SK-N-SH (cell line): Measurements from ENCODE around the gene AKR1D1. TPM values are rescaled to one million over a fixed set of nuclear protein-coding genes. Genes with fewer than 3 reads are reported as not detected.

Experiments
- CTCF ChIA-PET: fragments of 300-600, 350-600 bp; formaldehyde crosslinking; extraction: SDS; loops from one replicate; lab custom pipeline; 2021; lab: Yijun Ruan, JAX
- POLR2A ChIA-PET: fragments of 350-600 bp; sonication (Branson Sonifier 250); formaldehyde crosslinking; extraction: SDS; loops from one replicate; lab custom pipeline; 2020; ENCODE audit warnings: antibody characterized with exemption, inconsistent platforms; lab: Yijun Ruan, JAX
- DNase-seq: peaks from one replicate; pipeline ENCODE4 v3.0.0; 2012
- H2AFZ ChIP-seq: fragments of 200-600 bp; sonication (generic); 2 replicates; pipeline ENCODE4 v1.8.1; 2016; ENCODE audit warnings: antibody characterized with exemption, mild to moderate bottlenecking, low read depth
- H3F3A ChIP-seq: fragments of 200-600 bp; sonication (generic); replicated peaks from 2 replicates; pipeline ENCODE3; 2016; ENCODE audit warnings: antibody characterized with exemption, mild to moderate bottlenecking; ENCODE audit not compliant: insufficient read depth
- H3K27ac ChIP-seq, 2 experiments: fragments of 200-500 bp in 1 of 2; fragments of 200-600 bp in 1 of 2; sonication (Bioruptor generic) in 1 of 2; sonication (generic), shearing (Covaris generic) in 1 of 2; 2 replicates each; pipeline versions ENCODE4 v1.5.1 to v1.6.1; 2014 to 2016; ENCODE audit warnings: low read depth in 2 of 2, inconsistent platforms in 1 of 2, low read length in 1 of 2, mild to moderate bottlenecking in 1 of 2, mixed read lengths in 1 of 2
- H3K27me3 ChIP-seq: fragments of 200-600 bp; sonication (generic), shearing (Covaris generic); 2 replicates; pipeline ENCODE4 v1.6.1; 2016; ENCODE audit warnings: mixed run types; ENCODE audit not compliant: insufficient read depth
- H3K36me3 ChIP-seq, 2 experiments: fragments of 200-500 bp in 1 of 2; fragments of 200-600 bp in 1 of 2; sonication (Bioruptor generic) in 1 of 2; sonication (generic) in 1 of 2; replicated peaks in 1 of 2; 2 replicates each; pipeline versions ENCODE3 to v1.5.1; 2014 to 2016; ENCODE audit warnings: low read length in 1 of 2, mild to moderate bottlenecking in 1 of 2; ENCODE audit not compliant: insufficient read depth in 2 of 2, control insufficient read depth in 1 of 2
- H3K4me1 ChIP-seq, 2 experiments: fragments of 200-500 bp in 1 of 2; fragments of 200-600 bp in 1 of 2; sonication (Bioruptor generic) in 1 of 2; sonication (generic), shearing (Covaris generic) in 1 of 2; 2 replicates each; pipeline versions ENCODE4 v1.5.1 to v1.6.1; 2014 to 2016; ENCODE audit warnings: low read depth in 1 of 2, low read length in 1 of 2, mixed run types in 1 of 2; ENCODE audit not compliant: insufficient read depth in 2 of 2, control insufficient read depth in 1 of 2
- H3K4me2 ChIP-seq: fragments of 200-600 bp; sonication (generic), shearing (Covaris generic); 2 replicates; pipeline ENCODE4 v1.6.1; 2017; ENCODE audit warnings: mixed run types
- H3K4me3 ChIP-seq, 2 experiments: fragments of 200-500 bp in 1 of 2; fragments of 200-600 bp in 1 of 2; sonication (Bioruptor generic) in 1 of 2; sonication (generic), shearing (Covaris generic) in 1 of 2; 2 replicates each; pipeline versions ENCODE4 v1.5.1 to v1.8.1; 2014 to 2016; ENCODE audit warnings: low read depth in 2 of 2, inconsistent platforms in 1 of 2, low read length in 1 of 2, mild to moderate bottlenecking in 1 of 2, mixed read lengths in 1 of 2, moderate library complexity in 1 of 2
- H3K79me2 ChIP-seq: fragments of 200-600 bp; sonication (generic); 2 replicates; pipeline ENCODE4 v1.8.1; 2017; ENCODE audit warnings: mild to moderate bottlenecking; ENCODE audit not compliant: insufficient read depth
- H3K9ac ChIP-seq: fragments of 200-600 bp; sonication (generic); 2 replicates; pipeline ENCODE4 v1.6.1; 2017; ENCODE audit warnings: mixed run types
- H3K9me2 ChIP-seq: fragments of 200-600 bp; sonication (generic); 2 replicates; pipeline ENCODE4 v1.6.1; 2017; ENCODE audit warnings: mixed run types
- H3K9me3 ChIP-seq: fragments of 200-600 bp; sonication (generic); 2 replicates; pipeline ENCODE4 v1.6.1; 2017; ENCODE audit warnings: mixed run types, mild to moderate bottlenecking, moderate library complexity
- H4K20me1 ChIP-seq: fragments of 200-600 bp; sonication (generic); 2 replicates; pipeline ENCODE4 v1.6.1; 2017; ENCODE audit warnings: mild to moderate bottlenecking, mixed run types; ENCODE audit not compliant: insufficient read depth
- CHD2 ChIP-seq: fragments of 150-350 bp; IDR thresholded peaks from 2 replicates; pipeline ENCODE4 v1.6.1; 2018; ENCODE audit warnings: low read length; ENCODE audit not compliant: partially characterized antibody
- EP300 ChIP-seq, 2 experiments: IDR thresholded peaks; 2 replicates each; pipeline versions ENCODE4 v1.4.0 to v1.6.1; 2012; ENCODE audit warnings: borderline replicate concordance in 1 of 2, low read depth in 1 of 2, low read length in 1 of 2
- EZH2phosphoT487 ChIP-seq: fragments of 200-600 bp; sonication (generic); IDR thresholded peaks from 2 replicates; pipeline ENCODE4 v1.6.1; 2017; ENCODE audit warnings: low read depth, mixed run types, mild to moderate bottlenecking, antibody characterized with exemption, moderate library complexity, borderline replicate concordance
- FOSL2 ChIP-seq: IDR thresholded peaks from 2 replicates; pipeline ENCODE4 v1.4.0; 2012; ENCODE audit warnings: low read depth, mild to moderate bottlenecking, moderate library complexity, borderline replicate concordance
- FOXM1 ChIP-seq: IDR thresholded peaks from 2 replicates; pipeline ENCODE4 v1.4.0; 2012; ENCODE audit warnings: low read depth, mild to moderate bottlenecking
- GATA2 ChIP-seq: sonication (generic); formaldehyde crosslinking; IDR thresholded peaks from 2 replicates; pipeline ENCODE4 v1.5.0; 2020; ENCODE audit warnings: mild to moderate bottlenecking, missing genetic modification reagents
- JUND ChIP-seq: IDR thresholded peaks from 2 replicates; pipeline ENCODE4 v1.4.0; 2012
- MEF2A ChIP-seq: IDR thresholded peaks from 2 replicates; pipeline ENCODE4 v1.4.0; 2012; ENCODE audit warnings: low read depth, borderline replicate concordance
- MXI1 ChIP-seq: IDR thresholded peaks from 2 replicates; pipeline ENCODE4 v1.6.1; 2012; ENCODE audit warnings: mild to moderate bottlenecking, low read depth, low read length, improper control_type of control experiment
- NFIC ChIP-seq: IDR thresholded peaks from 2 replicates; pipeline ENCODE4 v1.4.0; 2012; ENCODE audit warnings: borderline replicate concordance
- POLR2AphosphoS5 ChIP-seq: IDR thresholded peaks from 2 replicates; pipeline ENCODE4 v1.6.1; 2012; ENCODE audit warnings: low read depth, low read length
- RCOR1 ChIP-seq: fragments of 150-350 bp; IDR thresholded peaks from 2 replicates; pipeline ENCODE4 v1.6.1; 2017; ENCODE audit warnings: antibody characterized with exemption, low read length
- RFX5 ChIP-seq: IDR thresholded peaks from 2 replicates; pipeline ENCODE4 v1.6.1; 2012; ENCODE audit warnings: mild to moderate bottlenecking, improper control_type of control experiment, low read length
- RXRA ChIP-seq: IDR thresholded peaks from 2 replicates; pipeline ENCODE4 v1.4.0; 2012; ENCODE audit warnings: low read depth, mild to moderate bottlenecking, borderline replicate concordance
- TCF12 ChIP-seq: IDR thresholded peaks from 2 replicates; pipeline ENCODE4 v1.4.0; 2012
- TEAD4 ChIP-seq: IDR thresholded peaks from 2 replicates; pipeline ENCODE4 v1.4.0; 2012; ENCODE audit warnings: mild to moderate bottlenecking, borderline replicate concordance; ENCODE audit not compliant: insufficient read depth
- YY1 ChIP-seq: IDR thresholded peaks from 2 replicates; pipeline ENCODE4 v1.4.0; 2012; ENCODE audit warnings: low read depth, mild to moderate bottlenecking
- WGBS: methylation state at CpG from one replicate; pipeline ENCODE4 v1.1.6; 2017; ENCODE audit warnings: low lambda C conversion rate; 5-methylcytosine and 5-hydroxymethylcytosine counted together
- polyA plus RNA-seq, 3 experiments: library from polyadenylated mRNA; depleted of rRNA; stranded (reverse); fragments of >200 nt; gene quantifications; 2 replicates each; pipeline ENCODE4 v1.2.3, GENCODE V29; 2012
- TF ChIP-seq, protein P1 (sequence below): fragments of 200-600 bp; sonication (generic); IDR thresholded peaks from 2 replicates; pipeline ENCODE4 v1.6.1; 2017; ENCODE audit warnings: antibody characterized with exemption, mild to moderate bottlenecking, moderate library complexity
- TF ChIP-seq, protein P2 (sequence below): fragments of 150-350 bp; IDR thresholded peaks from 2 replicates; pipeline ENCODE4 v1.6.1; 2017; ENCODE audit warnings: antibody characterized with exemption, low read length, low read depth, borderline replicate concordance
- TF ChIP-seq, protein P3 (sequence below): IDR thresholded peaks from 2 replicates; pipeline ENCODE4 v1.4.0; 2012; ENCODE audit warnings: low read depth, borderline replicate concordance
- TF ChIP-seq, protein P4 (sequence below): IDR thresholded peaks from 2 replicates; pipeline ENCODE4 v1.4.0; 2012; ENCODE audit warnings: low read depth, borderline replicate concordance

AKR1D1 gene
- polyA plus RNA-seq, 1 of the 3 experiments (the other 2 are of a cell fraction): not detected

DNA sequence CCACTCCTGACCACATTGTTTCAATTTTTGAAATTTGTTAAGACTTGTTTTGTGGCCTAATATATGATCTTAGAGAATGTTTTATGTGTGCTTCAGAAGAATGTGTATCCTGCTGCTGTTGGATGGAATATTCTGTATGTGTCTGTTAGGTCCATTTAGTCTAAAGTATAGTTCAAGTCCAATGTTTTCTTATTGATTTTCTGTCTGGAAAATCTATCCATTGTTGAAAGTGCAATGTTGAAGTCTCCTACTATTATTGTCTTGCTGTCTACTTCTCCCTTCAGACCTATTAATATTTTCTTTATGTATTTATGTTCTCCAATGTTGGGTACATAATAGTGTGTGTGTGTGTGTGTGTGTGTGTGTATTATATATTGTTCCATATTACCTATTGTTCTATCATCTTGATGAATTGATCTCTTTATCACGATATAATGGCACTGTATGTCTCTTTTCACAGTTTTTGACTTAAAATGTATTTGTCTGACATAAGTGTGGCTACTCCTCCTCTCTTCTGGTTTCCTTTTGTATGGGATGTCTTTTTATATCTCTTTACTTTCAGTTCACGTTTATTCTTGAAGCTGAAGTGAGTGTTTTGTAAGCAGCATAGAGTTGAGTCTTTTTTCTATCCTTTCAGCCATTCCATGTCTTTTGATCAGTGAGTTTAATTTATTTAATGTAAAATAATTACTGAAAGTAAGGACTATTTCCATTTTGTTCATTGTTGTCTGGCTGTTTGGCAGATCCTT is 61.3 kb downstream of the AKR1D1 start:
- no peak for DNase-seq
- Histone ChIP-seq H4K20me1 (no peaks in the 10 kb centered on the region), H3K36me3 (no peaks in the 10 kb centered on the region), H3K4me3 (no peak overlapping the region), H3K9ac (no peak overlapping the region), H3K27ac (no peak overlapping the region), H3K9me3 (peaks cover 11% of the 10 kb centered on the region; the same call in 1 of the 2 replicates), H3K27me3 (no peaks in the 10 kb centered on the region), H3K4me2 (no peak overlapping the region), H3K79me2 (no peaks in the 10 kb centered on the region), H2AFZ (no peak overlapping the region), H3K4me1 (peaks cover 0 to 3% of the 10 kb centered on the region in 2 experiments; a peak in 2 of 4 replicates), H3K9me2 (no peaks in the 10 kb centered on the region), H3F3A (no peaks in the 10 kb centered on the region)
- ChIA-PET CTCF (no interaction called here), POLR2A (no interaction called here)
- TF ChIP-seq, protein P1, sequence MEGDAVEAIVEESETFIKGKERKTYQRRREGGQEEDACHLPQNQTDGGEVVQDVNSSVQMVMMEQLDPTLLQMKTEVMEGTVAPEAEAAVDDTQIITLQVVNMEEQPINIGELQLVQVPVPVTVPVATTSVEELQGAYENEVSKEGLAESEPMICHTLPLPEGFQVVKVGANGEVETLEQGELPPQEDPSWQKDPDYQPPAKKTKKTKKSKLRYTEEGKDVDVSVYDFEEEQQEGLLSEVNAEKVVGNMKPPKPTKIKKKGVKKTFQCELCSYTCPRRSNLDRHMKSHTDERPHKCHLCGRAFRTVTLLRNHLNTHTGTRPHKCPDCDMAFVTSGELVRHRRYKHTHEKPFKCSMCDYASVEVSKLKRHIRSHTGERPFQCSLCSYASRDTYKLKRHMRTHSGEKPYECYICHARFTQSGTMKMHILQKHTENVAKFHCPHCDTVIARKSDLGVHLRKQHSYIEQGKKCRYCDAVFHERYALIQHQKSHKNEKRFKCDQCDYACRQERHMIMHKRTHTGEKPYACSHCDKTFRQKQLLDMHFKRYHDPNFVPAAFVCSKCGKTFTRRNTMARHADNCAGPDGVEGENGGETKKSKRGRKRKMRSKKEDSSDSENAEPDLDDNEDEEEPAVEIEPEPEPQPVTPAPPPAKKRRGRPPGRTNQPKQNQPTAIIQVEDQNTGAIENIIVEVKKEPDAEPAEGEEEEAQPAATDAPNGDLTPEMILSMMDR: no peak
- TF ChIP-seq TCF12 (no peak), EP300 (IDR thresholded peaks at IDR 0.05; ENCODE audit: borderline replicate concordance in 1 of 2, low read depth in 1 of 2, low read length in 1 of 2) (no peak), MEF2A (no peak), RXRA (no peak), MXI1 (no peak), RFX5 (no peak), GATA2 (no peak), FOSL2 (no peak), POLR2AphosphoS5 (no peak), TEAD4 (no peak), JUND (no peak), FOXM1 (no peak)
- TF ChIP-seq, protein P2, sequence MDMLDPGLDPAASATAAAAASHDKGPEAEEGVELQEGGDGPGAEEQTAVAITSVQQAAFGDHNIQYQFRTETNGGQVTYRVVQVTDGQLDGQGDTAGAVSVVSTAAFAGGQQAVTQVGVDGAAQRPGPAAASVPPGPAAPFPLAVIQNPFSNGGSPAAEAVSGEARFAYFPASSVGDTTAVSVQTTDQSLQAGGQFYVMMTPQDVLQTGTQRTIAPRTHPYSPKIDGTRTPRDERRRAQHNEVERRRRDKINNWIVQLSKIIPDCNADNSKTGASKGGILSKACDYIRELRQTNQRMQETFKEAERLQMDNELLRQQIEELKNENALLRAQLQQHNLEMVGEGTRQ: no peak
- TF ChIP-seq, protein P3, sequence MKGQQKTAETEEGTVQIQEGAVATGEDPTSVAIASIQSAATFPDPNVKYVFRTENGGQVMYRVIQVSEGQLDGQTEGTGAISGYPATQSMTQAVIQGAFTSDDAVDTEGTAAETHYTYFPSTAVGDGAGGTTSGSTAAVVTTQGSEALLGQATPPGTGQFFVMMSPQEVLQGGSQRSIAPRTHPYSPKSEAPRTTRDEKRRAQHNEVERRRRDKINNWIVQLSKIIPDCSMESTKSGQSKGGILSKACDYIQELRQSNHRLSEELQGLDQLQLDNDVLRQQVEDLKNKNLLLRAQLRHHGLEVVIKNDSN: no peak
- 13% methylated on average over 2 of the region's 2 CpGs for WGBS

DNA sequence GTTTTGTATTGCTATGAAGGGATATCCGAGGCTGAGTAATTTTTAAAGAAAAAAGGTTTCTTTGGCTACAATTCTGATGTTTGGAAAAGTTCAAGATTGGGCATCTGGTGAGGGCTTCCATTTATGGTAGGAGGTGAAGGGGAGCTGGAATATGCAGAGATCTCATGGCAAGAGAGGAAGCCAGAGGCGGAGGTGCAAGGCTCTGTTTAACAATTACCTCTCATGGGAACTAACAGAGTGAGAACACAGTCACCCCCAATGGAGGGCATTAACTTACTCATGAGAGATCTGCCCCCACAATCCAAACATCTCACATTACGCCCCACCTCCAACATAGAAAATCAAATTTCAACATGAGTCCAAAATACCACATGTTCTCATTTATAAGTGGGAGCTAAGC is 62.0 kb downstream of the AKR1D1 start:
- 19% methylated on average over 3 of the region's 3 CpGs for WGBS
- Histone ChIP-seq H4K20me1 (no peaks in the 10 kb centered on the region), H3K9me3 (peaks cover 8% of the 10 kb centered on the region; the same call in 1 of the 2 replicates), H3K9ac (no peak overlapping the region), H3K9me2 (no peaks in the 10 kb centered on the region), H3K79me2 (no peaks in the 10 kb centered on the region), H3K4me1 (peaks cover 0 to 3% of the 10 kb centered on the region in 2 experiments; a peak in 2 of 4 replicates), H3K27ac (no peak overlapping the region), H3F3A (no peaks in the 10 kb centered on the region), H3K27me3 (no peaks in the 10 kb centered on the region), H3K36me3 (no peaks in the 10 kb centered on the region), H2AFZ (no peak overlapping the region), H3K4me2 (no peak overlapping the region), H3K4me3 (no peak overlapping the region)
- ChIA-PET CTCF (no interaction called here), POLR2A (no interaction called here)
- no peak for DNase-seq
- TF ChIP-seq EZH2phosphoT487: no peak
- TF ChIP-seq, protein P1: no peak
- TF ChIP-seq JUND: no peak
- TF ChIP-seq RCOR1: no peak
- TF ChIP-seq NFIC: no peak
- TF ChIP-seq FOSL2: no peak
- TF ChIP-seq, protein P4, sequence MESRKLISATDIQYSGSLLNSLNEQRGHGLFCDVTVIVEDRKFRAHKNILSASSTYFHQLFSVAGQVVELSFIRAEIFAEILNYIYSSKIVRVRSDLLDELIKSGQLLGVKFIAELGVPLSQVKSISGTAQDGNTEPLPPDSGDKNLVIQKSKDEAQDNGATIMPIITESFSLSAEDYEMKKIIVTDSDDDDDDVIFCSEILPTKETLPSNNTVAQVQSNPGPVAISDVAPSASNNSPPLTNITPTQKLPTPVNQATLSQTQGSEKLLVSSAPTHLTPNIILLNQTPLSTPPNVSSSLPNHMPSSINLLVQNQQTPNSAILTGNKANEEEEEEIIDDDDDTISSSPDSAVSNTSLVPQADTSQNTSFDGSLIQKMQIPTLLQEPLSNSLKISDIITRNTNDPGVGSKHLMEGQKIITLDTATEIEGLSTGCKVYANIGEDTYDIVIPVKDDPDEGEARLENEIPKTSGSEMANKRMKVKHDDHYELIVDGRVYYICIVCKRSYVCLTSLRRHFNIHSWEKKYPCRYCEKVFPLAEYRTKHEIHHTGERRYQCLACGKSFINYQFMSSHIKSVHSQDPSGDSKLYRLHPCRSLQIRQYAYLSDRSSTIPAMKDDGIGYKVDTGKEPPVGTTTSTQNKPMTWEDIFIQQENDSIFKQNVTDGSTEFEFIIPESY: no peak
- TF ChIP-seq CHD2: no peak
- no peak for TF ChIP-seq RFX5
- no peak for TF ChIP-seq YY1
